Stimulated activated CD4-positive, alpha-beta T cell treated with anti-CD3 and anti-CD28 coated beads, Interleukin-15, amount 100 ng/mL, for 24 hours (primary cell): ENCODE data around the gene RYR1.
"Not testable (repeated sequence)": the region's sequence is repeated elsewhere in the genome, so short reads cannot be mapped to it uniquely, and the experiment has no call there.

Experiments used
- DNase-seq: peaks from one replicate; pipeline ENCODE4 v3.0.0-alpha.2; 2020

Gene RYR1

GRCh38 chr19:38544569-38545315 is 111.3 kb downstream of the RYR1 start:
- no peak for DNase-seq

DNA sequence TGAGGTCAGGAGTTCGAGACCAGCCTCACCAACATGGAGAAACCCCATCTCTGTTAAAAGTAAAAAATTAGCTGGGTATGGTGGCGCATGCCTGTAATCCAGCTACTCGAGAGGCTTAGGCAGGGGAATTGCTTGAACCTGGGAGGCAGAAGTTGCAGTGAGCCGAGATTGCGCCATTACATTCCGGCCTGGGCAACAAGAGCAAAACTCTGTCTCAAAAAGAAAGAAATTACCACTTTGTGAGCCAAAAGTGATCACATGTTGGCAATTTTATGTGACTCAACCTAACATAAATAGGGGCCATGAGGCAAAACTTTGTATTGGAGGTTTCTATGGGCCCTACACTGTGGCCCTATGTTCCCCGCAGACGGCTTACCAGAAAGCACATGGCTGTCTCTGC is 112.1 kb downstream of the RYR1 start:
- DNase-seq = no peak

- no peak for DNase-seq
Observed at GRCh38 chr19:38547421-38547820, 113.9 kb downstream of the RYR1 start.

DNA sequence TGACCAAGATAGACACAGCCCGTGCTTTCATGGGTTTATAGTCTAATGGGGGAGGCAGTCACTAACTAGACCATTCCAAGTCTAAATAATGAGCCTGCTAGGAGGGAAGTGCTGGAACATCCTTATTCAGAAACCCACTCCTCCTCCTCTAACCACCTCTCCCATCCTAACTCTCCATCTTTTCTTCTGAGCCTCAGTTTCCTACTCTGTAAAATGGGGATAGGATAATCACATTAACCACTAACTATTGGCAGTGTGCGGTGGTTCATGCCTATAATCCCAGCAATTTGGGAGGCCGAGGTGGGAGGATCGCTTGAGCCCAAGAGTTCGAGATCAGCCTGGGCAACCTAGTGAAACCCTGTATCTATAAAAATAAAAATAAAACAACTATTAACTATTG is 115.6 kb downstream of the RYR1 start:
- DNase-seq = no peak

DNA sequence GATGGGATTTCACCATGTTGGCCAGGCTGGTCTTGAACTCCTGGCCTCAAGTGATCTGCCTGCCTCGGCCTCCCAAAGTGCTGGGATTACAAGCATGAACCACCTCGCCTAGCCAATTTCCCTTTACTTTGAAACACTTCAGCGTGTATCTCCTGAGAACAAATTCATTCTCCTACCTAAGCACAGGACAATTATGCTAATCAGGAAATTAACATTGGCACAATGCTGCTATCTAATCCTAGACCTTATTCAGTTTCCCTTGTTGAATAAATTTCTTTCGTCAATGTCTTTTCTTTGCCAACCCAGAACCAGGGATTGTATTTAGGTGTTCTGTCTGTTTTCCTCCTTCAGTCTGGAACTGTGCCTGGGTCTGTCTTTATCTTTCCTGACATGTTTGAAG is 116.5 kb downstream of the RYR1 start:
- no peak for DNase-seq

DNA sequence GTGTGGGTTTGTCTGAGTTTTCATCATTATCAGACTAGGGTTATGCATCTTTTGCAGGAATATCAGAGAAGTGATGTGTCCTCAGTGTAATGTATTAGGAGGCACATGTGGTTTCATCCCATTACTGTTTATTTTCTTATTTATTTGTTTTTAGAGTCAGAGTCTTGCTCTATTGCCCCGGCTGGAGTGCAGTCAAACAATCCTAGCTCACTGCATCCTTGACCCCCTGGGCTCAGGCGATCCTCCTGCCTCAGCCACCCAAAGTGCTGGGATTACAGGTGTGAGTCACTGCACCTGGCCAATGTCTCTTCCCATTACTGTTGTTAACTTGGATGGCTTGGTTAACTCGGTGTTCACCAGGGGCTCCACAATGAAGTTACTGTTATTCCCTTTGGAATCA is 116.9 kb downstream of the RYR1 start:
- no peak for DNase-seq

- DNase-seq = peak; percentile 79
Observed at GRCh38 chr19:38551450-38551813, 117.9 kb downstream of the RYR1 start.

DNA sequence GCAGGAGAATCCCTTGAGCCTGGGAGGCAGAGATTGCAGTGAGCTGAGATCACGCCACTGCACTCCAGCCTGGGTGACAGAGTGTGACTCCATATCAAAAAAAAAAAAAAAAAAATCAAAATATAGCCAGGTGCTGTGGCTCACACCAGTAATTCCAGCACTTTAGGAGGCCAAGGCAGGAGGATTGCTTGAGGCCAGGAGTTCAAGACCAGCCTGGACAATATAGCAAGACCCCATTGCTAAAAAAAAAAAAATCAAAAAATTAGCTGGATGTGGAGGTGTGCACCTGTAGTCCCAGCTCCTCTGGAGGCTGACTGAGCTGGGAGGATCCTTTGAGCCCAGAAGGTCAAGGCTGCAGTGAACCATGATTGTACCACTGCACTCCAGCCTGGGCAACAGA is 119.7 kb downstream of the RYR1 start:
- not testable (repeated sequence) for DNase-seq

GRCh38 chr19:38554676-38555141 is 121.2 kb downstream of the RYR1 start:
- DNase-seq = peak; percentile 35

GRCh38 chr19:38555200-38555599 is 121.7 kb downstream of the RYR1 start:
- no peak for DNase-seq

DNA sequence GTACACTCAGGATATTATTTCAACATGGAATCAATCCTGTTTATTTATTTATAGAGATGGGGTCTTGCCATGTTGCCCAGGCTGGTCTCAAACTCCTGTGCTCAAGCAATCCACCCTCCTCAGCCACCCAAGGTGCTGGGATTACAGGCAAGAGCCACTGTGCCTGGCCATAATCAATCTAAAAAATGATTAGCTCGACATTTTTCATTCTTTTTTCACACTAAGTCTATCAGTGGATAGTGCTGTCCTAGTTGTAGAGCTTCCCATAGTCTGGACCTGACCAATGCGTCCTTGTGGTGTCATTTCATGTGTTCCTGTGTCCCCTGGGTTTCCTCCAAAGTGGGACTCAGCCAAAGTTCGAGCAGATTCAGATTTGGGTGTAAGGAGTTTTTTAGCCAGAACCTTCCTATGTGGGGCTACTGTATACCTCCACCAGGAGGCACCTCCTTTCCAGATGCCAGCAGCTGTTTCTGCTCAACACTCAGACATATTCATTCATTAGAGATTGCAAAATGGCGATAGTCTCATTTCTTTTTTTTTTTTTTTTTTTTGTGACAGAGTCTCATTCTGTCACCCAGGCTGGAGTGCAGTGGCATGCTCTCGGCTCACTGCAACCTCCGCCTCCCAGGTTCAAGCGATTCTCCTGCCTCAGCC is 123.2 kb downstream of the RYR1 start:
- no peak for DNase-seq

DNA sequence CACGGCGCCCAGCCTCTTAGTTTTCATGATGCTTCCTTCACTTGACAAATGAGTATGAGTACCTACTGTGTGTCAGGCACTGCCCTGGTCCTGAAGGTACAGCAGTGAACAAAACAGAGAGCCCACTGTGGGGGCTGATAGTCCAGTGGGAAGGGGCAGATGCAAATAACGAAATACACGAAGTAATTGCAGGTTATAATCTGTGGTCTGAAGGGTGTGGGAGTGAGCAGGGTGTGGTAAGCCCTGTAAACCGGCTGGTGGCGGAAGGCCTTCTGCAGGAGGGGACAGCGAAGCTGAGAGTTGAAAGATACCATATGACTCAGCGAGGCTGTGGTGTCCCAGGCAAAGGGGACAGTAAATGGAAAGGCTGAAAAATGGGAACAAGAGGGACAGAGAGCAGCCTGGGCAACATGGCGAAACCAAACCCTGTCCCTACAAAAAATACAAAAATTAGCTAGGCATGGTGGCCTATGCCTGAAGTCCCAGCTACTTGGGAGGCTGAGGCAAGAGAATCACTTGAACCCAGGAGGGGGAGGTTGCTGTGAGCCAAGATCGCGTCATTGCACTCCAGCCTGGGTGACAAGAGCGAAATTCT is 123.8 kb downstream of the RYR1 start:
- DNase-seq = peak; percentile 54

- DNase-seq = not testable (repeated sequence)
Observed at GRCh38 chr19:38558933-38559332, 125.4 kb downstream of the RYR1 start.

GRCh38 chr19:38559428-38560401 is 126.2 kb downstream of the RYR1 start:
- DNase-seq = peak; percentile 53

DNA sequence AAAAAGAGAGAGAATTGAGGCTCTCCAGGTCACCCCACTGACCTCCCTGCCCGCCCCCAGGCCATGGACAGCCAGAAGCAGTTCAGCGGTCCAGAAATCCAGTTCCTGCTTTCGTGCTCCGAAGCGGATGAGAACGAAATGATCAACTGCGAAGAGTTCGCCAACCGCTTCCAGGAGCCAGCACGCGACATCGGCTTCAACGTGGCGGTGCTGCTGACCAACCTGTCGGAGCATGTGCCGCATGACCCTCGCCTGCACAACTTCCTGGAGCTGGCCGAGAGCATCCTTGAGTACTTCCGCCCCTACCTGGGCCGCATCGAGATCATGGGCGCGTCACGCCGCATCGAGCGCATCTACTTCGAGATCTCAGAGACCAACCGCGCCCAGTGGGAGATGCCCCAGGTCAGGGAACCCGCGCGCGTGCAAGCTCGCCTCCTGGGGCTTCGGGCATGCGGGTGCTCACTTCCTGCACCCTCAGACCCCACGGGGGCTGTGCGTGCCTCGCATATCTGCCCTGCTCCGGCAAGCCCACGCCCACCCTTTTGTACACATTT is 127.6 kb downstream of the RYR1 start:
- DNase-seq = no peak

GRCh38 chr19:38561658-38562057 is 128.2 kb downstream of the RYR1 start:
- DNase-seq = no peak

DNA sequence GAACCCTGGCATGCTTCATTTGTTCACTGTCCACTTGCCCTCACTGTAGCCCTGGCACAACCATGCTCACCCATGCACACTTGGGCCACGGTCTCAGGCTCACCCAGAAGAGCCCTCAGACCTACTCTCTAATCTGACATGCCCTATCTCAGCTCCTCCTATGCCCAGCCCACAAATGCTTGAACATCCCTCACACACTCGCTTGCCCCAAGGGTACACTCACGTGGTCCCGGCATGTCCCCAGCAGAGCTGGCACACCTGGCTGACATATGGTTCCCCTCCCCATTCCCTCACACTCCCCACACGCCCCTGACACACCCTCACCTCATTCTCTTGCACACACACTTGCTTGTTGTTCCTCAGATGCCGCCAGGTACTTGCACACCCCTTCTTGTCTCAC is 128.6 kb downstream of the RYR1 start:
- no peak for DNase-seq

DNA sequence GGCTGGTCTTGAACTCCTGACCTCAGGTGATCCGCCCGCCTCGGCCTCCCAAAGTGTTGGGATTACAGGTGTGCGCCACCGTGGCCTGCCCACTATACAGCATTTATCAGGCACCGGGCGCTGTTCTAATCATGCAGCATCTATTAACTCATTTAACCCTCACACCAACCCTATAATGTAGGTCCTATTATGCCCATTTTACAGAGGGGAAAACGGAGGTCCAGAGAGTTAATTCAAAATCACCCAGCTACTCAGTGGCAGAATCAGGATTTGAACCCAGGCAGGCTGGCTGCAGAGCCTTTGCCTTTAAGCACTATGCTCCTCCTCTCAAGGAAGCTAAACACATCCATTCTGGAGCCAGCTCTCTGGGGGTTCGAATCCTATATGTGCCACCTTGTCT is 130.0 kb downstream of the RYR1 start:
- no peak for DNase-seq

DNA sequence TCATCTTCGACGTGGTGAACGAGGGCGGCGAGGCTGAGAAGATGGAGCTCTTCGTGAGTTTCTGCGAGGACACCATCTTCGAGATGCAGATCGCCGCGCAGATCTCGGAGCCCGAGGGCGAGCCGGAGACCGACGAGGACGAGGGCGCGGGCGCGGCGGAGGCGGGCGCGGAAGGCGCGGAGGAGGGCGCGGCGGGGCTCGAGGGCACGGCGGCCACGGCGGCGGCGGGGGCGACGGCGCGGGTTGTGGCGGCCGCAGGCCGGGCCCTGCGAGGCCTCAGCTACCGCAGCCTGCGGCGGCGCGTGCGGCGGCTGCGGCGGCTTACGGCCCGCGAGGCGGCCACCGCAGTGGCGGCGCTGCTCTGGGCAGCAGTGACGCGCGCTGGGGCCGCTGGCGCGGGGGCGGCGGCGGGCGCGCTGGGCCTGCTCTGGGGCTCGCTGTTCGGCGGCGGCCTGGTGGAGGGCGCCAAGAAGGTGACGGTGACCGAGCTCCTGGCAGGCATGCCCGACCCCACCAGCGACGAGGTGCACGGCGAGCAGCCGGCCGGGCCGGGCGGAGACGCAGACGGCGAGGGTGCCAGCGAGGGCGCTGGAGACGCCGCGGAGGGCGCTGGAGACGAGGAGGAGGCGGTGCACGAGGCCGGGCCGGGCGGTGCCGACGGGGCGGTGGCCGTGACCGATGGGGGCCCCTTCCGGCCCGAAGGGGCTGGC is 131.6 kb downstream of the RYR1 start:
- peak; percentile 41 for DNase-seq

DNA sequence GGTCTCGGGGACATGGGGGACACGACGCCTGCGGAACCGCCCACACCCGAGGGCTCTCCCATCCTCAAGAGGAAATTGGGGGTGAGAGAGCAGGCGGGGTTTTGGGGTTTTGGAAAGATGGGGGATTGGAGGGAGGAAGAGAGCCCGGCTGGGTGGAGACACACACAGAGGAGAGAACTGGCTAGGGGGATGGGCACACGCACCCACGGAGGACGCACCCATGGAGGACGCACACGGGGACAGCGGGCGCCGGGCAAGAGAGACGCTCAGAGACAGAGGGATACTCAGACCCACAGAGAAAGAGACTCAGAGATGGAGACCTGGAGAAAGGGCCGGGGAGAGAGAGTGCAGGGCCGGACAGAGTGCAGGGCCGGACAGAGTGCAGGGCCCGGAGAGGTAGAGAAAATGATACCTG is 132.2 kb downstream of the RYR1 start:
- DNase-seq = no peak

- no peak for DNase-seq
Observed at GRCh38 chr19:38569368-38569983, 136.0 kb downstream of the RYR1 start.

DNA sequence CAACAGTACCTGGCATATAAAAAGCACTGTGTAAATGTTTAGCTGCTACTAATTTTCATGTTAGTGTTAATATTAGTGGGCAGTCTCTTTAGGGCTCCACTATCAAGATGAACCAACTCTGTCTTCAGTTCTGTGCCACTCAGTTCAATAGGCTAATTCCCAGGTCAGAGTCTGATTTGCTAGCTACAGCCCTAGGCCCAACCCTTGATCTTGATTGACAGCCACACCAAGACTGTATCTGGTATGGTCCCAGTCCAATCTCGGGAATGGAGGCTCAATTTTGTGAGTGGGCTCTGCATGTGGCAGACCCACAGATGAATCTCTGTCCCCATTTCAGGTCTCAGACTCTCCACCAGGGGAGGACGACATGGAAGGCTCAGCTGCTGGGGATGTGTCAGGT is 138.2 kb downstream of the RYR1 start:
- DNase-seq = no peak
